ENCODE data around the gene POLH.
"Not testable (repeated sequence)": the region's sequence is repeated elsewhere in the genome, so short reads cannot be mapped to it uniquely, and the experiment has no call there.

Gene POLH

GRCh38 chr6:43575772-43576551, at the start of gene POLH, which contains the start of gene XPO5:
Gene POLH, plus strand, starts transcription at chr6:43576185. Its CDS starts 6,135 bp downstream, at chr6:43582320.
Gene XPO5, minus strand, starts transcription at chr6:43576038. Its CDS starts 174 bp downstream, at chr6:43575864.
- peaks cover 74% of the 10 kb centered on the region for H3K79me2 ChIP-seq (ENCODE audit: control insufficient read depth, low read length)

GRCh38 chr6:43532201-43532600, 43.8 kb upstream of the POLH start:
- H3K27me3 ChIP-seq (ENCODE audit: control insufficient read depth, low read length): no peaks in the 10 kb centered on the region
- H3K4me2 ChIP-seq (ENCODE audit: low read length): no peak overlapping the region
- H3K36me3 ChIP-seq (ENCODE audit: control insufficient read depth, low read length): peaks cover 69% of the 10 kb centered on the region
- peaks cover 8% of the 10 kb centered on the region; the same call in 1 of the 2 replicates for H3F3A ChIP-seq (ENCODE audit: control insufficient read depth, insufficient read depth)
- no peak overlapping the region for H3K4me3 ChIP-seq (ENCODE audit: low read length)
- no peaks in the 10 kb centered on the region for H3K9me2 ChIP-seq (replicated peaks; ENCODE audit: control insufficient read depth, low read length)
- H4K20me1 ChIP-seq (ENCODE audit: control insufficient read depth, insufficient read depth, low read depth, low read length): no peaks in the 10 kb centered on the region
- H3K9me3 ChIP-seq (ENCODE audit: control insufficient read depth, insufficient read depth, low read length): no peaks in the 10 kb centered on the region
- no peaks in the 10 kb centered on the region for H3K79me2 ChIP-seq (ENCODE audit: control insufficient read depth, low read length)
- no peak overlapping the region for H3K27ac ChIP-seq (ENCODE audit: low read depth, low read length)
- TF ChIP-seq EZH2phosphoT487 (IDR thresholded peaks at IDR 0.05; ENCODE audit: borderline replicate concordance, low read length): no peak
- TF ChIP-seq CTCF (IDR thresholded peaks at IDR 0.05; ENCODE audit: low read depth, low read length, poor library complexity, severe bottlenecking): no peak
- H3K4me1 ChIP-seq (ENCODE audit: control insufficient read depth, low read length): no peaks in the 10 kb centered on the region

More at GRCh38 chr6:43575772-43576551, at the start of gene POLH, which contains the start of gene XPO5:
- no peaks in the 10 kb centered on the region for H3K9me2 ChIP-seq (replicated peaks; ENCODE audit: control insufficient read depth, low read length)
- TF ChIP-seq CTCF (IDR thresholded peaks at IDR 0.05; ENCODE audit: low read depth, low read length, poor library complexity, severe bottlenecking) (no peak), EZH2phosphoT487 (IDR thresholded peaks at IDR 0.05; ENCODE audit: borderline replicate concordance, low read length) (no peak)
- peaks cover 17% of the 10 kb centered on the region for H3F3A ChIP-seq (ENCODE audit: control insufficient read depth, insufficient read depth)
- peak within 1 kb of the TSS; percentile 96 for H3K4me3 ChIP-seq (ENCODE audit: low read length)
- peaks cover 62% of the 10 kb centered on the region for H3K36me3 ChIP-seq (ENCODE audit: control insufficient read depth, low read length)
- peak within 1 kb of the TSS; percentile 81 for H3K4me2 ChIP-seq (ENCODE audit: low read length)
- H3K27ac ChIP-seq (ENCODE audit: low read depth, low read length): peak within 1 kb of the TSS; percentile 88
- H3K9me3 ChIP-seq (ENCODE audit: control insufficient read depth, insufficient read depth, low read length): no peaks in the 10 kb centered on the region
- H3K4me1 ChIP-seq (ENCODE audit: control insufficient read depth, low read length): peaks cover 25% of the 10 kb centered on the region
- H3K27me3 ChIP-seq (ENCODE audit: control insufficient read depth, low read length): no peaks in the 10 kb centered on the region
- H4K20me1 ChIP-seq (ENCODE audit: control insufficient read depth, insufficient read depth, low read depth, low read length): peaks cover 18% of the 10 kb centered on the region

GRCh38 chr6:43538986-43539385, 37.0 kb upstream of the POLH start:
- not testable (repeated sequence) for H3K4me3 ChIP-seq (ENCODE audit: low read length); H3K4me2 ChIP-seq (ENCODE audit: low read length); H3K9me2 ChIP-seq (replicated peaks; ENCODE audit: control insufficient read depth, low read length); H3K27me3 ChIP-seq (ENCODE audit: control insufficient read depth, low read length); H4K20me1 ChIP-seq (ENCODE audit: control insufficient read depth, insufficient read depth, low read depth, low read length); H3K4me1 ChIP-seq (ENCODE audit: control insufficient read depth, low read length); H3K79me2 ChIP-seq (ENCODE audit: control insufficient read depth, low read length); H3K9me3 ChIP-seq (ENCODE audit: control insufficient read depth, insufficient read depth, low read length); H3F3A ChIP-seq (ENCODE audit: control insufficient read depth, insufficient read depth); H3K27ac ChIP-seq (ENCODE audit: low read depth, low read length)
- peaks cover 59% of the 10 kb centered on the region for H3K36me3 ChIP-seq (ENCODE audit: control insufficient read depth, low read length)

- not testable (repeated sequence) for H3K79me2 ChIP-seq (ENCODE audit: control insufficient read depth, low read length); H3K4me2 ChIP-seq (ENCODE audit: low read length); H3K27me3 ChIP-seq (ENCODE audit: control insufficient read depth, low read length); H4K20me1 ChIP-seq (ENCODE audit: control insufficient read depth, insufficient read depth, low read depth, low read length); H3K4me3 ChIP-seq (ENCODE audit: low read length); H3K27ac ChIP-seq (ENCODE audit: low read depth, low read length); H3F3A ChIP-seq (ENCODE audit: control insufficient read depth, insufficient read depth); H3K4me1 ChIP-seq (ENCODE audit: control insufficient read depth, low read length); H3K9me2 ChIP-seq (replicated peaks; ENCODE audit: control insufficient read depth, low read length); H3K9me3 ChIP-seq (ENCODE audit: control insufficient read depth, insufficient read depth, low read length)
- H3K36me3 ChIP-seq (ENCODE audit: control insufficient read depth, low read length): peaks cover 57% of the 10 kb centered on the region
Observed at GRCh38 chr6:43539409-43539808, 36.6 kb upstream of the POLH start.

All from DOHH2 (cell line).